Stimulated activated CD8-positive, alpha-beta memory T cell treated with anti-CD3 and anti-CD28 coated beads, Interleukin-7, amount 100 ng/mL, for 48 hours (primary cell): ENCODE results near the gene TRMU.

Experiments
- DNase-seq, 2 donors: peaks; one replicate each; pipeline ENCODE4 v3.0.0-alpha.2; 2020; ENCODE audit warnings: low read depth in 1 of 2; ENCODE audit errors: extremely low read depth in 1 of 2

The TRMU gene

GRCh38 chr22:46355369-46355995, 20.0 kb downstream of the TRMU start:
- no peak for DNase-seq

- DNase-seq: no peak
Measured at GRCh38 chr22:46355996-46356471, 20.5 kb downstream of the TRMU start.

- DNase-seq: no peak
Measured at GRCh38 chr22:46356496-46357480, 21.3 kb downstream of the TRMU start.

GRCh38 chr22:46357711-46358520, 22.4 kb downstream of the TRMU start:
- no peak for DNase-seq

GRCh38 chr22:46358766-46359165, 23.3 kb downstream of the TRMU start:
- DNase-seq: no peak

- no peak for DNase-seq
Measured at GRCh38 chr22:46359362-46359761, 23.8 kb downstream of the TRMU start.

- no peak for DNase-seq
Measured at GRCh38 chr22:46360097-46360496, 24.6 kb downstream of the TRMU start.

- DNase-seq: no peak
Measured at GRCh38 chr22:46360891-46361290, 25.4 kb downstream of the TRMU start.

GRCh38 chr22:46361826-46362202, 26.3 kb downstream of the TRMU start:
- DNase-seq: no peak

- no peak for DNase-seq
Measured at GRCh38 chr22:46362203-46362933, 26.9 kb downstream of the TRMU start.

GRCh38 chr22:46362934-46363515, 27.5 kb downstream of the TRMU start:
- no peak for DNase-seq

- DNase-seq: no peak
Measured at GRCh38 chr22:46363611-46364321, 28.3 kb downstream of the TRMU start.

- no peak for DNase-seq
Measured at GRCh38 chr22:46364341-46365165, 29.0 kb downstream of the TRMU start.

- DNase-seq: no peak
Measured at GRCh38 chr22:46365166-46365624, 29.7 kb downstream of the TRMU start.

- DNase-seq: no peak
Measured at GRCh38 chr22:46366327-46366731, 30.8 kb downstream of the TRMU start.

GRCh38 chr22:46366801-46367706, 31.5 kb downstream of the TRMU start:
- no peak for DNase-seq

- DNase-seq: peak; percentile 33 to 44
Measured at GRCh38 chr22:46367707-46368191, 32.2 kb downstream of the TRMU start.
